Choroid plexus epithelial cell (primary cell): ENCODE data around the gene TMEM183A.

Source experiments
- DNase-seq: peaks from one replicate; pipeline ENCODE4 v3.0.0-alpha.2; 2010; ENCODE audit warnings: low read depth
- H3K4me3 ChIP-seq: 2 replicates; pipeline ENCODE4 v1.5.1; 2011; ENCODE audit warnings: low read depth, mild to moderate bottlenecking, control low read depth, low read length, moderate library complexity
- CTCF ChIP-seq: conservative IDR thresholded peaks from 2 replicates; pipeline ENCODE4 v1.5.1; 2011; ENCODE audit warnings: low read depth, mild to moderate bottlenecking, control low read depth, inconsistent platforms, low read length, moderate library complexity

The TMEM183A gene

GRCh38 chr1:203048086-203048485 lies 40.9 kb downstream of the TMEM183A start:
- H3K4me3 ChIP-seq, result no peak overlapping the region
- no peak for DNase-seq
- TF ChIP-seq CTCF, result no peak

GRCh38 chr1:203048555-203049051 lies 41.4 kb downstream of the TMEM183A start:
- no peak for DNase-seq
- H3K4me3 ChIP-seq, result no peak overlapping the region
- no peak for TF ChIP-seq CTCF

GRCh38 chr1:203049077-203049476 lies 41.9 kb downstream of the TMEM183A start:
- no peak overlapping the region for H3K4me3 ChIP-seq
- TF ChIP-seq CTCF, result no peak
- no peak for DNase-seq

GRCh38 chr1:203049576-203050180 lies 42.5 kb downstream of the TMEM183A start:
- H3K4me3 ChIP-seq, result no peak overlapping the region
- no peak for TF ChIP-seq CTCF
- no peak for DNase-seq

GRCh38 chr1:203050826-203051225 lies 43.7 kb downstream of the TMEM183A start:
- no peak for TF ChIP-seq CTCF
- DNase-seq, result no peak
- no peak overlapping the region for H3K4me3 ChIP-seq

GRCh38 chr1:203051841-203052324 lies 44.7 kb downstream of the TMEM183A start:
- no peak overlapping the region for H3K4me3 ChIP-seq
- TF ChIP-seq CTCF, result no peak

GRCh38 chr1:203052601-203053000 lies 45.4 kb downstream of the TMEM183A start:
- no peak overlapping the region for H3K4me3 ChIP-seq
- no peak for DNase-seq
- no peak for TF ChIP-seq CTCF

More at GRCh38 chr1:203051841-203052324, 44.7 kb downstream of the TMEM183A start:
- DNase-seq, result no peak
